CD14-positive monocyte (primary cell): ENCODE data around the gene INCENP. TPM values are rescaled to one million over a fixed set of nuclear protein-coding genes. Genes with fewer than 3 reads are reported as not detected.

ENCODE experiments used
- DNase-seq, 3 donors: peaks; one replicate each; pipeline ENCODE4 v3.0.0-alpha.2; 2011 to 2022
- H2AFZ ChIP-seq: 2 replicates; pipeline ENCODE4 v1.6.0; 2012; ENCODE audit warnings: mild to moderate bottlenecking, low read depth, low read length, inconsistent platforms; ENCODE audit not compliant: insufficient read depth, poor library complexity, severe bottlenecking
- H3K27ac ChIP-seq, 2 donors: 1 replicate in 1 of 2; 2 replicates in 1 of 2; pipeline ENCODE4 v1.5.1; 2012 to 2013; ENCODE audit warnings: low read length in 2 of 2, control low read depth in 1 of 2, inconsistent platforms in 1 of 2, low read depth in 1 of 2, mild to moderate bottlenecking in 1 of 2
- H3K27me3 ChIP-seq, 2 donors: one replicate each; pipeline versions ENCODE4 v1.6.0 to v1.6.1; 2011 to 2013; ENCODE audit warnings: low read length in 2 of 2; ENCODE audit not compliant: control insufficient read depth in 2 of 2, insufficient read depth in 2 of 2
- H3K36me3 ChIP-seq, 2 donors: replicated peaks in 1 of 2; 1 replicate in 1 of 2; 2 replicates in 1 of 2; pipeline versions ENCODE4 v1.5.1 to v1.6.1; 2012 to 2013; ENCODE audit warnings: low read length in 2 of 2, control low read depth in 1 of 2, inconsistent platforms in 1 of 2, mild to moderate bottlenecking in 1 of 2; ENCODE audit not compliant: insufficient read depth in 2 of 2, control insufficient read depth in 1 of 2
- H3K4me1 ChIP-seq, 2 donors: 1 replicate in 1 of 2; 2 replicates in 1 of 2; pipeline versions ENCODE4 v1.5.1 to v1.6.1; 2012 to 2013; ENCODE audit warnings: low read length in 2 of 2, control low read depth in 1 of 2, inconsistent platforms in 1 of 2, mild to moderate bottlenecking in 1 of 2, moderate library complexity in 1 of 2; ENCODE audit not compliant: insufficient read depth in 2 of 2, control insufficient read depth in 1 of 2
- H3K4me2 ChIP-seq: replicated peaks from 2 replicates; pipeline ENCODE3; 2012; ENCODE audit warnings: low read length, moderate library complexity, mild to moderate bottlenecking; ENCODE audit not compliant: poor library complexity, severe bottlenecking; ENCODE audit errors: extremely low read depth
- H3K4me3 ChIP-seq, 3 experiments: fragments of 200-600 bp in 1 of 3; sonication (generic) in 1 of 3; replicated peaks in 1 of 3; 1 replicate in 2 of 3; 2 replicates in 1 of 3; pipeline ENCODE4 v1.5.1; 2011 to 2013; ENCODE audit warnings: low read length in 3 of 3, mild to moderate bottlenecking in 3 of 3, control low read depth in 2 of 3, low read depth in 2 of 3, inconsistent platforms in 1 of 3, moderate library complexity in 1 of 3
- H3K79me2 ChIP-seq: 2 replicates; pipeline ENCODE4 v1.6.0; 2012; ENCODE audit warnings: mild to moderate bottlenecking, control low read depth, inconsistent platforms, low read length, moderate library complexity; ENCODE audit not compliant: insufficient read depth
- H3K9ac ChIP-seq: 2 replicates; pipeline ENCODE4 v1.6.0; 2017; ENCODE audit warnings: low read length, mild to moderate bottlenecking; ENCODE audit not compliant: insufficient read depth, poor library complexity, severe bottlenecking
- H3K9me3 ChIP-seq, 2 donors: replicated peaks in 1 of 2; 1 replicate in 1 of 2; 2 replicates in 1 of 2; pipeline versions ENCODE4 v1.5.1 to v1.6.1; 2012 to 2013; ENCODE audit warnings: low read length in 2 of 2, control low read depth in 1 of 2; ENCODE audit not compliant: control insufficient read depth in 1 of 2, insufficient read depth in 1 of 2
- H4K20me1 ChIP-seq: 2 replicates; pipeline ENCODE4 v1.6.0; 2012; ENCODE audit warnings: mild to moderate bottlenecking, low read length, control low read depth, moderate library complexity; ENCODE audit not compliant: insufficient read depth
- H3K27ac Mint-ChIP-seq, 7 donors: one replicate each; pipeline ENCODE4 v1.8.0; 2020; ENCODE audit warnings: mild to moderate bottlenecking in 7 of 7, mixed read lengths in 7 of 7, moderate library complexity in 6 of 7, inconsistent platforms in 2 of 7
- H3K27me3 Mint-ChIP-seq, 3 donors: one replicate each; pipeline ENCODE4 v1.8.0; 2021 to 2022; ENCODE audit warnings: low read depth in 3 of 3, mild to moderate bottlenecking in 3 of 3, mixed read lengths in 3 of 3, moderate library complexity in 3 of 3, inconsistent platforms in 1 of 3
- H3K36me3 Mint-ChIP-seq, 2 donors: one replicate each; pipeline ENCODE4 v1.8.0; 2020; ENCODE audit warnings: mixed read lengths in 2 of 2, inconsistent platforms in 1 of 2, mild to moderate bottlenecking in 1 of 2
- H3K4me1 Mint-ChIP-seq: one replicate; pipeline ENCODE4 v1.8.0; 2020; ENCODE audit warnings: mild to moderate bottlenecking, mixed read lengths
- H3K4me3 Mint-ChIP-seq, 2 donors: one replicate each; pipeline ENCODE4 v1.8.0; 2020; ENCODE audit warnings: mild to moderate bottlenecking in 2 of 2, mixed read lengths in 2 of 2, moderate library complexity in 1 of 2
- H3K9me3 Mint-ChIP-seq, 7 donors: one replicate each; pipeline ENCODE4 v1.8.0; 2020 to 2022; ENCODE audit warnings: mixed read lengths in 7 of 7, mild to moderate bottlenecking in 6 of 7, moderate library complexity in 6 of 7, inconsistent platforms in 2 of 7
- WGBS: methylation state at CpG from one replicate; pipeline ENCODE4 v1.1.5; 2013; ENCODE audit warnings: missing lambda C conversion rate; ENCODE audit not compliant: insufficient coverage; 5-methylcytosine and 5-hydroxymethylcytosine counted together
- intact Hi-C, 2 donors: fragments of 100-400 bp; cut with micrococcal nuclease; formaldehyde crosslinking; loops; one replicate each; pipeline versions ENCODE4 v1.15.0 to v1.15.1; 2023
- polyA plus RNA-seq, 3 donors: library from polyadenylated mRNA; depleted of rRNA in 1 of 3; unstranded in 2 of 3; stranded (reverse) in 1 of 3; fragments of 300-500 nt in 2 of 3; fragments of >200 nt in 1 of 3; fragmentation: Illumina TruSeq in 2 of 3; gene quantifications; 1 replicate in 2 of 3; 2 replicates in 1 of 3; pipeline ENCODE4 v1.2.3, GENCODE V29; 2012 to 2021
- TF ChIP-seq, protein P1 (sequence below): fragments of 200-600 bp; IDR thresholded peaks from one replicate; pipeline ENCODE4 v1.8.0; 2022; ENCODE audit warnings: antibody characterized with exemption, mild to moderate bottlenecking

INCENP gene
- polyA plus RNA-seq, 3 donors: 0.75 to 7.0 (median 1.0) TPM

DNA sequence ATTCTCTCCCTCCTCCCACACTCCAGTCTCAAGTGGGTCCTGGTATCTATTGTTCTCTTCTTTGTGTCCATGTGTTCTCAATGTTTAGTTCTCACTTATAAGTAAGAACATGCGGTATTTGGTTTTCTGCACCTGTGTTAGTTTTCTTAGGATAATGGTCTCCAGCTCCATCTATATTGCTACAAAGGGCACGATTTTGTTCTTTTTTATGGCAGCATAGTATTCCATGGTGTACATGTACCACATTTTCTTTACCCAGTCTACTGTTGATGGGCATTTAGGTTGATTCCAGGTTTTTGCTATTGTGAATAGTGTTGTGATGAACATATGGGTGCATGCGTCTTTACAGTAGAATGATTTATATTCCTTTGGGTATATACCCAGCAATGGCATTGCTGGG lies 4.2 kb upstream of the INCENP start:
- H3K4me2 ChIP-seq: no peak overlapping the region
- H2AFZ ChIP-seq: no peak overlapping the region
- Mint-ChIP-seq H3K36me3 (no peaks in the 10 kb centered on the region), H3K9me3 (peaks cover 0 to 9% (median 8%) of the 10 kb centered on the region in 7 donors), H3K27me3 (peaks cover 3 to 8% (median 7%) of the 10 kb centered on the region in 3 donors), H3K4me3 (no peak overlapping the region), H3K27ac (no peak overlapping the region), H3K4me1 (peaks cover 7% of the 10 kb centered on the region)
- TF ChIP-seq, protein P1, sequence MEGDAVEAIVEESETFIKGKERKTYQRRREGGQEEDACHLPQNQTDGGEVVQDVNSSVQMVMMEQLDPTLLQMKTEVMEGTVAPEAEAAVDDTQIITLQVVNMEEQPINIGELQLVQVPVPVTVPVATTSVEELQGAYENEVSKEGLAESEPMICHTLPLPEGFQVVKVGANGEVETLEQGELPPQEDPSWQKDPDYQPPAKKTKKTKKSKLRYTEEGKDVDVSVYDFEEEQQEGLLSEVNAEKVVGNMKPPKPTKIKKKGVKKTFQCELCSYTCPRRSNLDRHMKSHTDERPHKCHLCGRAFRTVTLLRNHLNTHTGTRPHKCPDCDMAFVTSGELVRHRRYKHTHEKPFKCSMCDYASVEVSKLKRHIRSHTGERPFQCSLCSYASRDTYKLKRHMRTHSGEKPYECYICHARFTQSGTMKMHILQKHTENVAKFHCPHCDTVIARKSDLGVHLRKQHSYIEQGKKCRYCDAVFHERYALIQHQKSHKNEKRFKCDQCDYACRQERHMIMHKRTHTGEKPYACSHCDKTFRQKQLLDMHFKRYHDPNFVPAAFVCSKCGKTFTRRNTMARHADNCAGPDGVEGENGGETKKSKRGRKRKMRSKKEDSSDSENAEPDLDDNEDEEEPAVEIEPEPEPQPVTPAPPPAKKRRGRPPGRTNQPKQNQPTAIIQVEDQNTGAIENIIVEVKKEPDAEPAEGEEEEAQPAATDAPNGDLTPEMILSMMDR: no peak
- DNase-seq: no peak
- no peaks in the 10 kb centered on the region for H3K36me3 ChIP-seq
- H3K27me3 ChIP-seq: no peaks in the 10 kb centered on the region
- no peak overlapping the region for H3K4me3 ChIP-seq
- H3K9ac ChIP-seq: no peak overlapping the region
- intact Hi-C loops: no loop called here
- peaks cover 3 to 9% of the 10 kb centered on the region in 2 donors for H3K4me1 ChIP-seq
- H3K79me2 ChIP-seq: peaks cover 8% of the 10 kb centered on the region
- WGBS: no CpG with 5 or more reads among the region's 3 CpGs
- H3K9me3 ChIP-seq: peaks cover 0 to 3% of the 10 kb centered on the region in 2 donors
- no peak overlapping the region for H3K27ac ChIP-seq
- H4K20me1 ChIP-seq: no peaks in the 10 kb centered on the region

DNA sequence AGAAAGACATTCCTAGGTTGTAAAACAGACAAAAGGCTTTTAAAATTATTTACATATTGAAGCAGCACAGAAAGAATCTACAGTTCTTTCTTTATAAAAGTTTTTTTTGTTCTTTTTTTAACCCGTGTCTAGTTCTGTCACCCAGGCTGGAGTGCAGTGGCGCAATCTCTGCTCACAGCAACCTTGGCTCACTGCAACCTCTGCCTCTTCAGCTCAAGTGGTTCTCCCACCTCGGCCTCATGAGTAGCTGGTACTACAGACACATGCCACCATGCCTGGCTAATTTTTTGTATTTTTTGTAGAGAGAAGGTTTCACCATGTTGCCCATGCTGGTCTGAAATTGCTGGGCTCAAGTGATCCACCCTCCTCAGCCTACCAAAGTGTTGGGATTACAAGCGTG lies 3.8 kb upstream of the INCENP start:
- Histone ChIP-seq H3K27ac (no peak overlapping the region), H3K4me1 (peaks cover 8 to 14% of the 10 kb centered on the region in 2 donors), H3K9ac (no peak overlapping the region), H3K27me3 (no peaks in the 10 kb centered on the region), H3K79me2 (peaks cover 13% of the 10 kb centered on the region), H4K20me1 (no peaks in the 10 kb centered on the region), H3K4me2 (no peak overlapping the region), H3K36me3 (no peaks in the 10 kb centered on the region), H3K9me3 (peaks cover 0 to 3% of the 10 kb centered on the region in 2 donors), H2AFZ (no peak overlapping the region), H3K4me3 (no peak overlapping the region)
- peaks cover 12% of the 10 kb centered on the region for H3K4me1 Mint-ChIP-seq
- no peak overlapping the region for H3K27ac Mint-ChIP-seq
- H3K9me3 Mint-ChIP-seq: peaks cover 0 to 9% (median 8%) of the 10 kb centered on the region in 7 donors
- TF ChIP-seq, protein P1: no peak
- no peak for DNase-seq
- H3K4me3 Mint-ChIP-seq: no peak overlapping the region
- intact Hi-C loops: loop anchor here in 1 of 2 donors (5.0 kb wide), 1 partner anchor 328 kb away; the partner anchor contains the start of genes FEN1 and TMEM258
- H3K27me3 Mint-ChIP-seq: peaks cover 2 to 8% (median 7%) of the 10 kb centered on the region in 3 donors
- H3K36me3 Mint-ChIP-seq: no peaks in the 10 kb centered on the region
- WGBS: no CpG with 5 or more reads among the region's 4 CpGs
